Esophagus squamous epithelium (tissue), 4 donors: ENCODE data around the gene BEX3.

Source experiments
- CTCF ChIP-seq, 6 experiments: fragments of 450-650 bp in 4 of 6; fragments of 200-600 bp in 2 of 6; sonication (generic) in 2 of 6; IDR thresholded peaks; one replicate each; pipeline ENCODE4 v1.5.1; 2016 to 2019; ENCODE audit warnings: antibody characterized with exemption in 6 of 6, mild to moderate bottlenecking in 4 of 6, moderate library complexity in 4 of 6
- POLR2A ChIP-seq, 4 donors: fragments of 450-650 bp; IDR thresholded peaks; one replicate each; pipeline ENCODE4 v1.6.1; 2017; ENCODE audit warnings: antibody characterized with exemption in 4 of 4, mild to moderate bottlenecking in 4 of 4, moderate library complexity in 3 of 4

- TF ChIP-seq POLR2A (IDR thresholded peaks at IDR 0.05) (no peak), CTCF (IDR thresholded peaks at IDR 0.05) (no peak)
Observed at GRCh38 chrX:103414561-103414960, 38.2 kb downstream of the BEX3 start.
